ENCODE data around the gene FSD1.
"Not testable (repeated sequence)": the region's sequence is repeated elsewhere in the genome, so short reads cannot be mapped to it uniquely, and the experiment has no call there.

FSD1 gene

DNA sequence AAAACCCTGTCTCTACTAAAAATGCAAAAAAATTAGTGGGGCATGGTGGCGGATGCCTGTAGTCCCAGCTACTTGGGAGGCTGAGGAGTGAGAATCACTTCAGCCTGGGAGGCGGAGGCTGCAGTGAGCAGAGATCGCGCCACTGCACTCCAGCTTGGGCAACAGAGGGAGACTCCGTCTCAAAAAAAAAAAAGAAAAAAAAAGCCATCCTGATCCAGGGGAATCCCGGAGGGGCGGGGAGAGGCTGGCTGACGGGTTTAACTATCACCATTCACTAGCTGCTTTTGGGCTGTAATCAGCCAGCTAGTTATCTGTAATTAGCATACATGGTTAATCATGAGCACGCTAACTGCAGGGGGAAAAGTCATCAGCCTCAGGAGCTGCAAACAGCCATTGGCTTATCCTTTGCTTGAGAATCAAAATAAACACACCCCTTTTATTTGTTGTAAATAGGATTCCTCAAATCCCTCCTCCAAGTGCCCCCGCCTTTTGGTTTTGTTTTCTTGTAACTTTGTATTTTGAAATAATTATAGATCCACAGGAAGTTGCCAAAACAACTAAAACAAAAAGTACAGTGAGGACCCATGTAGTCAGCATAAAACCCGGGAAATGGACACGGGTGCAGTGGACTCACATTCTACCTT, 9.6 kb downstream of the FSD1 start:
- DNase-seq (ENCODE audit: low read depth in 2 of 2, low spot score in 1 of 2) = no peak

DNA sequence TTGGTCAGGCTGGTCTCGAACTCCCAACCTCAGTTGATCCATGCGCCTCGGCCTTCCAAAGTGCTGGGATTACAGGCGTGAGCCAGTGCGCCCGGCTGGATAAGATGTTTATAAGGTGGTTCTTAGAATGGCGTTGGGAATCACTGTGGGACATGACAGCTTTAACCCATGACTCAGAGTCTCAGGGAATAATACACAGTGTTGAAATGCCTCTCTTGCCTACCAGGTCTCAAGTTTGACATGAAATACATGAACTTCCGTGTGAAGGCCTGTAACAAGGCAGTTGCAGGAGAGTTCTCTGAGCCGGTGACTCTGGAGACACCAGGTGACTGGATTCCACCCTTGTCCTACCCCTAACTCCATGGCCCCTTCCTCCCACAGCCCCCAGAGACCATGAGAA, 12.6 kb downstream of the FSD1 start:
- DNase-seq (ENCODE audit: low read depth in 2 of 2, low spot score in 1 of 2) = no peak

DNA sequence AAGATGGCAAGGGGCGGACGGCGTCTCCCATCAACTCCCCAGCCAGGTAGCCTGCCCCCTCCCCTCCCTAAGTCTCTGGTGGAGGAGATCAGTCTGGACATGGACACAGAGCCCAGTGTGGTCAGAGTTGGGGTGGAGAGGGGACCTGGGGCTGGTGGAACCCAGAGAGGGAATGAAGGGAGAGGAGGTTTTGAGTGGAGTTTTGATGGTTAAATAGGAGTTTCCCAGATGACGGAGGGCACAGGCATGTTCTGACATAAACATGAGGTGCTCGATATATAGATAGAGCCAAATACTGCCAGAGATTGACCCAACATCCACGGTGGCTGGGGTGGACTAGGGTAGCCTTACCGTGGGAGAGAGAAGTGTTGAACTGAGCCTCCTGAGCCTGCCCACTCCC, 14.1 kb downstream of the FSD1 start:
- no peak for DNase-seq (ENCODE audit: low read depth in 2 of 2, low spot score in 1 of 2)

DNA sequence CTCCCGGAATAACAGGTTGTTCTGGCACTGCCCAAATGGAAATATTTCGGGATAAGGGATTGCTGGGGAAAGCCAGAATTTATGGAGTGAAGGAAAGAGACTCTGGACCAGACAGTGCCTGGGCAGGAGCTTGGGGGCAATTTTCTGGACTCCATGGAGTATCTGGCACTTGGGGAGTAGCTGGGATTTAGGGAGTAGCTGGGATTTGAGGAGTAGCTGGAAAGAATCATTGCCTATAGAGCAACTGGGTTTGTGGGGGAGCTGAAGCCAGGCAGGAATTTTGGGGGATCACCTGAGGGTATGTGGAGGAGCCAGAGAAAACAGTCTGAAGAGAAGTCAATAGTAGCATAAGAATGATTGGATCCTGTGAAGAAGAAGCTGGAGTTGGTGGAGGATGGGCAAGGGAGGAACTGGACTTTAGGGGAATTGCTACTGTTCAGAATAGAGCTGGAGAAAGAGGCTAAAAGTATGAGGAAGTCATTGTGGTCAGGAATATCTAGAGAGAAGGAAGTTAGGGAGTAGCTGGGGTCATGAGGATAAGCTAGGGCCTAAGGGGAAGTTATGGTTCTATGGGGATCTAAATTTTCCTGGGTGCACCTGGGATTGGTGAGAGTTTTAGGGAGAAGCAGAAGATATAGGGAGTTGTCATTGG, 14.8 kb downstream of the FSD1 start:
- DNase-seq (ENCODE audit: low read depth in 2 of 2, low spot score in 1 of 2) = no peak

DNA sequence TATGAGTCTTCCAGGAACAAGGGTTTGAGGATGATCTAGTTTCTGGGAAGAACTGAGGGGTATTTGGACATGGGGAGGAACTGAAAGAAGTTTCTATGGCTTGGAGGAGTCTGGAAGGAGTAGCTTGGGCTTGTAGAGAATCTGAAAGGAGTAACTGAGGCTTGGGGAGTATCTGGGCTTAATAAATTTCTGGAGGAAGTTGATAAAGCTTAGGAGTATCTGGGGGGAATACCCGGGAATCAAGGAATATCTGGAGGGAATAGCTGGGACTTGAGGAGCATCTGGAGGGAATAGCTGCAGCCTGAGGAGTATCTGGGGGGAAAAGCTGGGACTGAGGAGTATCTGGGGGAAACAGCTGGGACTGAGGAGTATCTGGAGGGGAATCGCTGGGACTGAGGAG, 16.0 kb downstream of the FSD1 start:
- no peak for DNase-seq (ENCODE audit: low read depth in 2 of 2, low spot score in 1 of 2)

DNA sequence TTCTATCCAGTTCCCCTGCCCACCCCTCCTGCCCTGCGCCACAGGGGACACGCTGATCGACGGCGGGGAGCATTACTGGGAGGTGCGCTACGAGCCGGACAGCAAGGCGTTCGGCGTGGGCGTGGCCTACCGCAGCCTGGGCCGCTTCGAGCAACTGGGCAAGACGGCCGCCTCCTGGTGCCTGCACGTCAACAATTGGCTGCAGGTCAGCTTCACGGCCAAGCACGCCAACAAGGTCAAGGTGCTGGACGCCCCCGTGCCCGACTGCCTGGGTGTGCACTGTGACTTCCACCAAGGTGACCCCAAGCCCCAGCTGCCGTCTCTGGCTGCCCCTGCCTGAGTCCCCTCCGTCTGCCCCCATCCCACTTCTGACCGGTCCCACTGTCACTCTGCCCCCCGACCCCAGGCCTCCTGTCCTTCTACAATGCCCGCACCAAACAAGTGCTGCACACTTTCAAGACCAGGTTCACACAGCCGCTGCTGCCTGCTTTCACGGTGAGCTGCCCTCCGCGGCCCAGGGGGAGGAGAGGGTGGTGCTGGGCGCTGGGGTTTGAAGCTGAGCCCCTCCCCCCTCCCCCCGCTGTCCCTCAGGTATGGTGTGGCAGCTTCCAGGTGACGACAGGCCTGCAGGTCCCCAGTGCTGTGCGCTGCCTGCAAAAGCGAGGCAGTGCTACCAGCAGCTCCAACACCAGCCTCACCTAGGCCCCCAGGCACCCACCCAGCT, 18.7 kb downstream of the FSD1 start:
- no peak for DNase-seq (ENCODE audit: low read depth in 2 of 2, low spot score in 1 of 2)

DNA sequence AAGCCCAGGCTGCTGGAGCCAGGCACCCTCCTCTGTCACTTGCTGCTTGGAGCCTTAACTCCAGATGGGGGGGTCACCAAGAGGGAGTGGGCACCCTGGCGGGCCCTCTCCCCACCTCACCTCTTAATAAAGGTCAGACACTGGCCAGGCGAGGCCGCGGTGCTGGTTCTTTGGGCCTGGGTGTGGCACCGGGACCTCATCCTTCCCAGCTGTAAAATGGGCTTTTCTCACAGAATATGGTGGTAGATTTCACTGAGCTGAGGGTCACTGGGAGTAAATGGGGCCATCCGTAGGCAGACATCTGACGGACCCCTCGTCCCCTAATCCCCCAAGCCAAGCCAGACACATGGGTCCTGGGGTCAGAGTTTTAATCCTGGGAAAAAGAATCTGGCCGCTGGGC, 19.3 kb downstream of the FSD1 start:
- DNase-seq (ENCODE audit: low read depth in 2 of 2, low spot score in 1 of 2) = no peak

DNA sequence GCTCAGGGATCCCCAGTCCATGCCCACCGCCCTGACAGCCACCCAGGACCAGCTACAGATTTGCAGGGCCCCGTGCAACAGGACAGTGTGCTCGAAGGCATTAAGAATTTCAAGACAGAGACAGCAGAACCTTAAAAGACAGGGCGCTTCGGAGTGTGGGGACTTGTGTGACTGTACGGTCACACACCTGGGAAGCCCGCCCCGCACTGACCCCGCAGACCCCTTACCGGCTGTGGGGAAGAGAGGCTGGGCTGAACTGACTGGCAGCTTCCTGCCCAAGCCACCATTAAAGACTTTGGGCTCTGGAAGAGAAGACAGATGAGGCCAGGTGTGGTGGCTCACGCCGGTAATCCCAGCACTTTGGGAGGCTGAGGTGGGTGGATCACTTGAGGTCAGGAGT, 19.8 kb downstream of the FSD1 start:
- no peak for DNase-seq (ENCODE audit: low read depth in 2 of 2, low spot score in 1 of 2)

DNA sequence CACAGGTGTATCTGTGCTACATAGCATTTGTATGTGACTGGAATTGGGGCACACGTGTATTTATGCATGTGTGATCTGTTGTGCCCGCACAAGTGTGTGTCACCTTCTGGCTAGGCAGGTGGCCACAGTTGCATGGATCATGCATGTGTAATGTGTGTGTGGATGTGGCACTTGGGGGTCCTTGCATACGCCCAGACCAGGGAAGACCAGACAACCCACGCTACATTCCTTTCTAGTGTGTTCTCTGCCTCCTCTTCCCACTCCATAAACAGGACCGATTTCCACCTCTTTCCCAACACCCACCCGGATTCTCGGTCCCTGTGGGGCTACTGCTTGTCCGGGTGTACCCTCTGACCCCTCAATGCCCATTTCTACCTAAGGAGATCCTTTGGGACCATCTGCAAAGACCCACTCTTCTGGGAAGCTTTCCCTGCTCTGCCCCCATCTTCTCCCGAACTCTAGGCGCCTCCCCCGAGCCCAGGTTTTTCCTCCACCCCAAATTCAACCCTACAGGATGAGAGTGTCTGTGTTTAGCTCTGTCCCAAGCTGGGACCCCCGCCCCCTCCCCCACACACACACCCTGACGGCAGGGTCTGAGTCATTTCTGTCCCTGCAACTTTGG, 21.9 kb downstream of the FSD1 start:
- no peak for DNase-seq (ENCODE audit: low read depth in 2 of 2, low spot score in 1 of 2)

DNA sequence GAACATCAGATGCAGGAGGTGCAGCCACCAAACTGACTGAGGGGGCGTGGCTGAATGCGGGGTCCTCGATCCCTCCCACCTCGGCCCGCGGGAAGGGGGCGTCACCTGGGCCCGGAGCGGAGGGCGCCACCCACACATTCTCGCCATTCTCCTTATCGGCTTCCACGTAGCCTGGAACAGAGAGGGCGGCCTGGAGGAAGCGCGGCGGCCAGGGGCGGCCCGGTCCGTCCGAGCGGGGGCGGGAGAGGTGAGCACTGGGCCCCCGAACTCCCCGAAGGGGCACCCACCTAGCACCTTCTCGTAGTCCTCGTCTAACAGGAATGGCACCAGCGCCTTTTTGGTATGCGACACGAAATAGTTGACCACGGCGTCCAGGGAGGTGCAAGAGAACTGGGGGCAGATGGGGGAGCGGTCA, 22.4 kb downstream of the FSD1 start:
- DNase-seq (ENCODE audit: low read depth in 2 of 2, low spot score in 1 of 2) = no peak

DNA sequence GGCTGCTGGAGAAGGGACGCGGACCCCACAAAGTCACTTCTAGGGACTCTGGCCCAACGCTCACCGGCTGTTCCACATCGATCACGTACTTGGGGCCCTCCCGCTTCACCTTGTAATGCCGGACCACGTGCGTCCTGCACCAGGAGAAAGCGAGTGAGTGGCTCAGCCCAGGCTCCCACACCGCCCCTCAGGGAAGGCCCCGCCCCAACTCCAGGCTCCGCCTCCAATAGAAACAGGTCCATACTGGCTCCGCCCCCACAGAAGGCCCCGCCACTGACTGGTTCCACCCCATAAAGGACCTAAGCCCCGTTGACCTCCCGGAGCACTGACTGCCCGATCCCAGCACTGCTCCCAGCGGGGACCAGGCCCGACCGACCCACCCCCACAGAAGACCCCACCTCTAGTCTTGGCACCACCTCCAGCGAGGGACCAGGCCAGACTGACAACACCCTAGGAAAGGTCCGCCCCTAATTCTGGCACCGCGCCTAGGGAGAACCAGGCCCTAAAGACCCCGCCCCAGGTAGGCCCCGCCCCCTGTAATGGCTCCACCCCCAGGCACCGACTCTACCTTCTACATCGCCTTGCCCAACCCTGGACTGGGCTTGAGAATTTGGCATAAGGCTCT, 23.0 kb downstream of the FSD1 start:
- peak in 1 of 2 donors; percentile 47 for DNase-seq (ENCODE audit: low read depth in 2 of 2, low spot score in 1 of 2)

DNA sequence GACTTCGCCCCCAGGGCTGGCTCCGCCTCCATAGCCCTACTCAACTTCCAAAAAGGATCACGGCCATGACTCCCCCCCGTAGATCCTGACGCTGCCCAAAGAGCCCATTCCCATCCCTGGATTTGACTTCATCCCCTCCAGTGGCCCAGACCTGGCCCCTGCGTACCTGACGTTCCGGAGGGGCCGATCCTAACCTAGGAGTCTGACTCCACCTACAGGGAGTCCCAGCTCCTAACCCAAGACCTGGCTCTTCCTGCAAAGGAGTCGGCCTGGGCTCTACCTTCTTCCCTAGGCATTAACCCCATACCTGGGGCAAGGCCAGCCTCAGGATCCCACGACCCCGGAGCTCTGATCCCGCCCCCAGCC, 23.5 kb downstream of the FSD1 start:
- DNase-seq (ENCODE audit: low read depth in 2 of 2, low spot score in 1 of 2) = no peak

DNA sequence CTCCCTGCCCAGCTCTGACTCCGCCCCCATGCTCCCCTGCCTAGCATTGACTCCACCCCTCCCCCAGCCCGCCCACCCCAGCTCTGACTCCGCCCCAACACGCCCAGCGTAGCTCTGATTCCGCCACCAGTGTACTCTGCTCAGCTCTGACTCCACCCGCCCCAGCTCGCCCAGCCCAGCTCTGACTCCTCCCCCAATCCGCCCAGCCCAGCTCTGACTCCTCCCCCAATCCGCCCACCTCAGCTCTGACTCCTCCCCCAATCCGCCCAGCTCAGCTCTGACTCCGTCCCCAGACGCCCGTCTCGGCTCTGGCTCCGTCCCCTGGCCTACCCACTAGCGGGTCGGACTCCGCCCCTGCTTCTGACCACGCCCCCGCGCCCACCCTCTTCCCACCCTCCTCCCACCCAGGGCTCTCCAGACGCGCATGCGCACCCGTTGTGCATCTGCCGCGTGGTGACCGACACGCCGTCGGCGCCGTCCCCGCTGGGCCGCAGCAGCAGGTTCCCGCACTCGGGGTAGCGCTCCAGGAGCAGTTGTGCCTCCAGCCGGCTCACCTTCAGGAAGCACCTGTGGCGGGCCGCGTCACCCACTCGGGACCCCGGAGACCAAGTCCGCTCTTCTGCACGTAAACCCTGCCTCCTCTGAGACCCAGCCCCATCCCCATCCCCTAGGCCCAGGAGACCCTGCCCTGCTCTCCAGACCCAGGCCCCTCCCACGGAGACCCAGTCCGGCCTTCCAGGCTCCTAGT, 24.0 kb downstream of the FSD1 start:
- DNase-seq (ENCODE audit: low read depth in 2 of 2, low spot score in 1 of 2) = peak; percentile 82 to 98

DNA sequence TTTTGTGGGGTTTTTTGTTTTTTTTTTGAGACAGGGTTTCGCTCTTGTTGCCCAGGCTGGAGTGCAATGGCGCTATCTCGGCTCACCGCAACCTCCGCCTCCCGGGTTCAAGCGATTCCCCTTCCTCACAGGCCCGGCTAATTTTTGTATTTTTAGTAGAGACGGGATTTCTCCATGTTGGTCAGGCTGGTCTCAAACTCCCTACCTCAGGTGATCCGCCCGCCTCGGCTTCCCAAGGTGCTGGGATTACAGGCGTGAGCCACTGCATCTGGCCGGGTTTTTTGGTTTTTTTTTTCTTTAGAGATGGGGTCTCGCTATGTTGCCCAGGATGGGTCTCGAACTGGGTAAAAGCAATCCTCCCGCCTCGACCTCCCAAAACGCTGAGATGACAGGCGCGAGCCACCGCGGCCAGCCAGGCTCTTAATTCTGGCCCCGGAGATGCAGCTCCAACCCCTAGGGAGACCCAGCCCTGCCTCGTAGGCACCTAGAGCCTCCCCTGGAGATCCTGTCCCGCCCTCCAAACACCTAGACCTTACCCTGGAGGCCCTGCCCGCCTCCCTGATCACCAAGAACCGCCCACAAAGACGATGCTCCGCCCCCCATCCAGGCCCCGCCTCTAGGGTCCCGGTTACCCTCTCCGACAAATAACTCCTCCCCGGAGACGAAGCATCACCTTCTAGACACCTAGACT, 24.7 kb downstream of the FSD1 start:
- not testable (repeated sequence) for DNase-seq (ENCODE audit: low read depth in 2 of 2, low spot score in 1 of 2)

DNA sequence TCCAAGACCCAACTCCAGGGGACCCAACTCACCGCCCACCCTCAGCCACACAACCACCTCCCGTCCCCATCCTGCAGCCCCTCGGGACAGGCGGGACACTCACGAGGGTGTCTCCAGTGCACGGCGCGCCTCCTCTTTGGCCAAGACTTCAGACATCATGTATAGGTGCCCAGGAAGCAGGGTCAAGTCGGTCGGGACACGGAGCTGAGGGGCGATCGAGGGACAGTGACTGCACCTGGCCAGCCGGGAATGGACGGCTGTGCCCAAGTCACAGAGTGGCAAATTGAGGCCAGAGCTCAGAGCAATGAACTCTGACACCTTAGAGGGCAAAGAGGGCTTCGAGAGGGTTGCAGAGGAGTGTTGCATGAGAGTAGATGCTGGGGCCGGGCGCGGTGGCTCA, 25.5 kb downstream of the FSD1 start:
- no peak for DNase-seq (ENCODE audit: low read depth in 2 of 2, low spot score in 1 of 2)

DNA sequence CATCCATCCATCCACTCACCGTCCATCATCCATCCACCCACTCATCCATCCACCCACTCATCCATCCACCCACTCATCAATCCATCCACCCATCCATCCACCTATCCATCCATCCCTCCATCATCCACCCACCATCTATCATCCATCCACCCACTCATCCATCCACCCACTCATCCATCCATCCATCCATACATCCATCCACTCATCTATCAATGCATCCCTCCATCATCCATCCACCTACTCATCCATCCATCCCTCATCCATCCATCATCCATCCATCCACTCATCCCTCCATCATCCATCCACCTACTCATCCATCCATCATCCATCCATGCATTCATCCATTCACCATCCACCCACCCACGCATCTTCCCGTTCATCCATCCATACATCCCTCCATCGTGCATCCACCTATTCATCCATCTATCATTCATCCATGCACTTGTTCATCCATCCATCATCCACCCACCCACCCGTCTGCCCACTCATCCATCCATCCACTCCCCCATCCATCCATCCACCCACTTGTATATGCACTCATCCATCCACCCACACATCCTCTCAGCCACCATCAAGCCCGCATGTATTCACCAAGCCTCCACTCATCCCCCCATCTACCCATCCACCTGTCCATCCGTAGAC, 30.7 kb downstream of the FSD1 start:
- DNase-seq (ENCODE audit: low read depth in 2 of 2, low spot score in 1 of 2) = no peak

DNA sequence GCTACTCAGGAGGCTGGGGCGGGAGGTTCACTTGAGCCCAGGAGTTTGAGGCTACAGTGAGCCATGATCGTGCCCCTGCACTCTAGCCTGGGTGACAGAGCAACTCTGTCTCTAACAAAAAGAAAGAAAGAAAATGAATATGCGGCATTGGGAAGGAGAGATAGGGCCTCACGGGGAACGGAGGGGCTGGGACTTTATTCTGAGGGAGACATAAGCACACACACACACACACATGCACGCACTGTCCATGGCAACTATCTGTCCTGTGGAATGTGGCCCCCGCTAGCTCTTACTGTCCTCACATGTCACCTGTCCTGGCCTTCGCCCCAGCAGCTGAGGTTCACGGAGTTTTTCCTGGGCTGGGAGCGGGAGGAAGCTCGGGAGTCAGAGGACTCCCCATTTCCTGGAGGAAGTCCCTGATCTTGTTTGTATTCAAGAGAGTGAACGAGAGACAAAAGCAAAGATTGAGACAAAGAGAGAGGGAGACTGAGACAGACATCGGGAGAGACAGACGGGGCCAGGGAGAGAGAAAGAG, 33.6 kb downstream of the FSD1 start:
- DNase-seq (ENCODE audit: low read depth in 2 of 2, low spot score in 1 of 2) = no peak

DNA sequence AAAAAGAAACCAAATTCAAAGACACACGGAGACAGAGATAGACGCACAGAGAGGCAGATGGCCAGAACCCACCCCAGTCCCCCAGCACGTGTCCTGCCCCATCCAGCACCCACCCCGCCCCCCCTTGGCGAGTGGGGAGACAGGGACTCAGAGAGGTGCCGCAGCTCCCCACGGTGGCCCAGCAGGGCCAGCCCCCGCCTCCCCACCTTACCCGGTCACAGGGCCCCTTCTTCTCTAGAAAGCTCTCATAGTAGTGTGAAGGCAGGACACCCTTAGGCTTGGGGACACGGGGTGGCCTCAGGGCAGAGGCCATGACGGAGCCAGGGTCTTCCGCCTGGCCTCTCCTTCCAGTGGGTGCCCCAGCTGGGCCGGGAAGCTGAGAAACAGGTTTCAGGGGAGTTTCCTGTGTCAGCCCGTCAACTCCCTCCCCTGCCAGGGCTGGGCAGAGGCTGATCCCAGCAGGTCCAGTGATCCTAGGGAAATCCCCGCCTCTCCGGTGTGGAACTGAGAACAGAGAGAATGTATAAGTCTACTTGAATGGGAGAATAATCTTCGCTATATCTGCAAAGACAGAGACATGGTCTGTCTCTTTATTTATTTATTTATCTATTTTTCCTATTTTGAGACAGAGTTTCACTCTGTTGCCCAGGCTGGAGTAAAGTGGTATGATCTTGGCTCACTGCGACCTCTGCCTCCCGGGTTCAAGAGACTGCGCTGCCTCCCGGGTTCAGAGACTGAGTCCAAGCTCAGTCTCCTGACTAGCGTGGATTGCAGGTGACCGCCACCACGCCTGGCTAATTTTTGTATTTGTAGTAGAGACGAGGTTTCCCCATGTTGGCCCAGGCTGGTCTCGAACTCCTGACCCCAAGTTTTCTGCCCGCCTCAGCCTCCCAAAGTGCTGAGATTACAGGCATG, 34.3 kb downstream of the FSD1 start, which contains the start of gene STAP2:
TSS of gene STAP2 (minus strand) at position 387 of the 915 bp plus-strand sequence. CDS start at position 313, 74 bp downstream.
- DNase-seq (ENCODE audit: low read depth in 2 of 2, low spot score in 1 of 2) = no peak

DNA sequence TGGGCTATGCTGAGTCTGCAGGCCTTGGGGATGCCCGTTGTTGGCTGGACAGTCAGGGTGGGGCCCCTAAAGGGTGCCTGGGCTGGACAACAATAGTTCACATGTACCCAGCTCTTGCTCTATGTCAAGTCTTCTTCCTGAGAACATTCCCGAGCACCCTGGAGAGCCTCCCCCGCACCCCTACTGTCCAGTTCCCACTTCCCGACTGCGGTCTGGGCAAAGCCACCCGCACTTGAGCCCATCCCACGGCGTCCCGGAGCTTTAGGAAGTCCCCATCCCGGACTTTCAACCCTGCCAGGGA, 37.9 kb downstream of the FSD1 start:
- DNase-seq (ENCODE audit: low read depth in 2 of 2, low spot score in 1 of 2) = no peak
